HFFc6 (cell line): ENCODE measurements around the gene PABPN1L. TPM values are rescaled to one million over a fixed set of nuclear protein-coding genes. Genes with fewer than 3 reads are reported as not detected.

ENCODE experiments used
- DNase-seq: peaks from one replicate; pipeline ENCODE4 v3.0.0-alpha.2; 2018
- H3K27ac Mint-ChIP-seq: 2 replicates; pipeline ENCODE4 v1.8.0; 2020; ENCODE audit warnings: mild to moderate bottlenecking, mixed read lengths
- H3K27me3 Mint-ChIP-seq: 2 replicates; pipeline ENCODE4 v1.8.0; 2021; ENCODE audit warnings: mild to moderate bottlenecking, moderate library complexity, mixed read lengths; ENCODE audit not compliant: insufficient read depth
- H3K36me3 Mint-ChIP-seq: 2 replicates; pipeline ENCODE4 v1.8.0; 2021; ENCODE audit warnings: low read depth, mixed read lengths
- H3K4me1 Mint-ChIP-seq: 2 replicates; pipeline ENCODE4 v1.8.0; 2020; ENCODE audit warnings: low read depth, mixed read lengths
- H3K4me3 Mint-ChIP-seq: 2 replicates; pipeline ENCODE4 v1.8.0; 2020; ENCODE audit warnings: mild to moderate bottlenecking, moderate library complexity, mixed read lengths
- H3K9me3 Mint-ChIP-seq: 2 replicates; pipeline ENCODE4 v1.8.0; 2020; ENCODE audit warnings: mild to moderate bottlenecking, mixed read lengths
- total RNA-seq, 6 experiments: library from RNA; stranded (reverse); fragmentation: NEBNext Ultra II Directional; extraction: Animal tissue kit (Norgen Biotek cat#: 25700); gene quantifications; 2 replicates in 1 of 6; 3 replicates in 5 of 6; pipeline ENCODE4 v1.2.3, GENCODE V29; 2021
- TF ChIP-seq, protein P1 (sequence below): fragments of 200-600 bp; sonication (generic); IDR thresholded peaks from 2 replicates; pipeline ENCODE4 v1.5.0; 2021; ENCODE audit warnings: antibody characterized with exemption, mild to moderate bottlenecking

Gene PABPN1L
- total RNA-seq, 6 experiments from 2014 or later: not detected

DNA sequence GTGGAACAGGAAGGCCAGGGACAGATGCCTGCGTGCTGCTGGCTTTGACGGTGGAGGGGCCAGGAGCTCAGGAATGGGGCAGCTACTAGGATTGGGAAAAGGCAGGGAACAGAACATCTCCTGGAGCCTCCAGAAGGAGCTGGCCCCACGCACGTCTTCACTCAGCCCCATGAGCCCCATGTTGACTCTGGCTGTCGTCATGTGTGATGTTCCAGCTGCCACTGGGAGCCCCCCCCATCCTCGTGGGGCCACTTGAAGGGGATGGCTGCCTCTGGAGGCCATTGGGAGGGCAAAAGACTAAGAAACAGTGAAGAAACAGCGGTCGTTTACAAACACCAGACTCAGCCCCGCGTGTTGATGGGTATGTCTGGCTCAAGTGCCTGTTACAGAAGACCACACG lies 36.2 kb downstream of the PABPN1L start:
- DNase-seq: no peak
- no peaks in the 10 kb centered on the region for H3K27me3 Mint-ChIP-seq
- H3K4me3 Mint-ChIP-seq: no peak overlapping the region
- H3K9me3 Mint-ChIP-seq: no peaks in the 10 kb centered on the region
- TF ChIP-seq, protein P1, sequence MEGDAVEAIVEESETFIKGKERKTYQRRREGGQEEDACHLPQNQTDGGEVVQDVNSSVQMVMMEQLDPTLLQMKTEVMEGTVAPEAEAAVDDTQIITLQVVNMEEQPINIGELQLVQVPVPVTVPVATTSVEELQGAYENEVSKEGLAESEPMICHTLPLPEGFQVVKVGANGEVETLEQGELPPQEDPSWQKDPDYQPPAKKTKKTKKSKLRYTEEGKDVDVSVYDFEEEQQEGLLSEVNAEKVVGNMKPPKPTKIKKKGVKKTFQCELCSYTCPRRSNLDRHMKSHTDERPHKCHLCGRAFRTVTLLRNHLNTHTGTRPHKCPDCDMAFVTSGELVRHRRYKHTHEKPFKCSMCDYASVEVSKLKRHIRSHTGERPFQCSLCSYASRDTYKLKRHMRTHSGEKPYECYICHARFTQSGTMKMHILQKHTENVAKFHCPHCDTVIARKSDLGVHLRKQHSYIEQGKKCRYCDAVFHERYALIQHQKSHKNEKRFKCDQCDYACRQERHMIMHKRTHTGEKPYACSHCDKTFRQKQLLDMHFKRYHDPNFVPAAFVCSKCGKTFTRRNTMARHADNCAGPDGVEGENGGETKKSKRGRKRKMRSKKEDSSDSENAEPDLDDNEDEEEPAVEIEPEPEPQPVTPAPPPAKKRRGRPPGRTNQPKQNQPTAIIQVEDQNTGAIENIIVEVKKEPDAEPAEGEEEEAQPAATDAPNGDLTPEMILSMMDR: no peak
- no peaks in the 10 kb centered on the region for H3K4me1 Mint-ChIP-seq
- no peaks in the 10 kb centered on the region for H3K36me3 Mint-ChIP-seq
- H3K27ac Mint-ChIP-seq: no peak overlapping the region

DNA sequence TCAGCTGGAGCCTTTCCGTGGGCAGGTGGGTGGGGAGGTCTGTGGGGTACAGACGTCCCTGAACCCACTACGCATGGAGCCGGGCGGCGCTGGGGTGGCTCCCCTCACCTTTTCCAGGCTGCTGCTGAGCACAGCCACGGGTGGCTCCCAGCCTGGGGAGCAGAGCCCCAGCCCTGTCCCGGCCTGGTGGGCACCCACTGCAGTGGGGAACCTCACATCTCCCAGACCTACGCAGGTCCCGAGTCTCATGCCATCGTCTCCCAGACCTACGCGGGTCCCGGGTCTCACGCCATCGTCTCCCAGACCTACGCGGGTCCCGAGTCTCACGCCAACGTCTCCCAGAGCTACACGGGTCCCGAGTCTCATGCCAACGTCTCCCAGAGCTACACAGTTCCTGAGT lies 37.7 kb downstream of the PABPN1L start:
- TF ChIP-seq, protein P1: no peak
- no peak for DNase-seq
- no peaks in the 10 kb centered on the region for H3K4me1 Mint-ChIP-seq
- H3K27me3 Mint-ChIP-seq: no peaks in the 10 kb centered on the region
- no peaks in the 10 kb centered on the region for H3K9me3 Mint-ChIP-seq
- H3K4me3 Mint-ChIP-seq: no peak overlapping the region
- H3K27ac Mint-ChIP-seq: no peak overlapping the region
- no peaks in the 10 kb centered on the region for H3K36me3 Mint-ChIP-seq

DNA sequence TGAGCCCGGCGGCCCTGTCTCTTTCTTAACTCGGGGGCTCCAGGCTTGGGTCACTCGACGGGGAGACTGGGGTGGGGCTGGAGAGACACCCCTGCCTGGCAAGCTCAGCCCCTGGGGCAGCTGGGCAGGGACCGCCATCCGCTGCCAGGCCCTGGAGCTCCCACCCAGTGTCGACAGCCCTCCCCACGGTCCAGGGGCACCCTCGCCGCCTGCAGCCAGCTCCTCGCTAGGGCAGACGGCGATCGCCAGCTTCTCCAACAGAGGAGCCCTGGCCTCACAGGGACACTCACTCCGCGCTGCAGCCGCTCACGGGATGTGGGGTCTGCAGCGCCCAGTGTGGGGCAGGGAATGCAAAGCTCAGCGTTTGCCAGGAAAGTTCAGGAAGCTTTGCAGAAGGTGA lies 38.7 kb downstream of the PABPN1L start:
- H3K4me3 Mint-ChIP-seq: no peak overlapping the region
- no peak overlapping the region for H3K27ac Mint-ChIP-seq
- H3K27me3 Mint-ChIP-seq: peaks cover 3% of the 10 kb centered on the region; the same call in 1 of the 2 replicates
- TF ChIP-seq, protein P1: no peak
- H3K36me3 Mint-ChIP-seq: no peaks in the 10 kb centered on the region
- H3K4me1 Mint-ChIP-seq: no peaks in the 10 kb centered on the region
- DNase-seq: no peak
- H3K9me3 Mint-ChIP-seq: no peaks in the 10 kb centered on the region

DNA sequence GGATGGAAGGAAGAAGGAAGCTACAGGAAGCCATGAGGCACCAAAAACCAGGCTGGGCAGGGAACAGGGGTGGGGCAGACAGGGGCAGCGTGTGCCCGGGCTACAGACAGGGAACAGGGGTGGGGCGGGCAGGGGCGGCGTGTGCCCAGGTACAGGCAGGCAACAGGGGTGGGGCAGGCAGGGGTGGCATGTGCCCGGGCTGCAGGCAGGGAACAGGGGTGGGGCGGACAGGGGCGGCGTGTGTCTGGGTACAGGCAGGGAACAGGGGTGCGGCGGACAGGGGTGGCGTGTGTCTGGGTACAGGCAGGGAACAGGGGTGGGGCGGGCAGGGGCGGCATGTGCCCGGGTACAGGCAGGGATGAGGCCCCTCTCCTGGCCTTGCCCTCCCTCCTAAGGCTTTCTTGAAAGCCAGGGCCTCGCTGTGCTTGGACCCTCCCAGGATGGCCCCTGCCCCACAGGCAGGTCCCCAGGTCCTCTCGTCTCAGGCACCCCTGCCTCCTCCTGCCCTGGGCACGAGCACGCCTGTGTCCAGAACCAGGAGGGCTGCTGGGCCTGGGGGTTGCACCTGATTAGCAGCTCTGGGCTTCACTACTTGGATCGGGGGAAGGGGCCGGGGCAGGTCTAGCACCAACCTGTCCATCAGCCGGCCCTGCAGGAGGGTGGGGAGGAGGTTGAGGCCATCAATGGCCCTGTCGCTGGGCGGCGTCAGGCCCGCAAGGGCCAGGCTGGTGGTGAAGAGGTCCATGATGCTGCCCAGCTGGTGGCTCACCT lies 40.2 kb downstream of the PABPN1L start:
- no peak overlapping the region for H3K4me3 Mint-ChIP-seq
- no peaks in the 10 kb centered on the region for H3K4me1 Mint-ChIP-seq
- no peak for DNase-seq
- H3K9me3 Mint-ChIP-seq: no peaks in the 10 kb centered on the region
- TF ChIP-seq, protein P1: no peak
- no peaks in the 10 kb centered on the region for H3K36me3 Mint-ChIP-seq
- no peak overlapping the region for H3K27ac Mint-ChIP-seq
- H3K27me3 Mint-ChIP-seq: peaks cover 3% of the 10 kb centered on the region; the same call in 1 of the 2 replicates

DNA sequence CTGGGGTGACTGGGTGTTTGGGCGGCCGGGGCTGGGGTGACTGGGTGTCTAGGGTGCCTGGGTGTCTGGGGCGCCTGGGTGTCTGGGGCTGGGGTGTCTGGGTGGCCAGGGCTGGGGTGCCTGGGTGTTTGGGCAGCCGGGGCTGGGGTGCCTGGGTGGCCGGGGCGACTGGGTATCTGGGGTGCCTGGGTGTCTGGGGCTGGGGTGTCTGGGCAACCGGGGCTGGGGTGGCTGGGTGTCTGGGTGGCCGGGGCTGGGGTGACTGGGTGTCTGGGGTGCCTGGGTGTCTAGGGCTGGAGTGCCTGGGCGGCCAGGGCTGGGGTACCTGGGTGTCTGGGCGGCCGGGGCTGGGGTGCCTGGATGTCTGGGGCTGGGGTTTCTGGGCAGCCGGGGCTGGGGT lies 41.3 kb downstream of the PABPN1L start:
- no peaks in the 10 kb centered on the region for H3K9me3 Mint-ChIP-seq
- no peak overlapping the region for H3K27ac Mint-ChIP-seq
- H3K27me3 Mint-ChIP-seq: peaks cover 3% of the 10 kb centered on the region; the same call in 1 of the 2 replicates
- no peak overlapping the region for H3K4me3 Mint-ChIP-seq
- DNase-seq: no peak
- H3K36me3 Mint-ChIP-seq: no peaks in the 10 kb centered on the region
- TF ChIP-seq, protein P1: no peak
- no peaks in the 10 kb centered on the region for H3K4me1 Mint-ChIP-seq
